MCF 10A (cell line): ENCODE data around the gene DGCR8. TPM values are rescaled to one million over a fixed set of nuclear protein-coding genes. Genes with fewer than 3 reads are reported as not detected.

Source experiments
- BruUV-seq: library from RNA; stranded (reverse); fragments of 400-500 nt; replicated peaks from 2 replicates; lab custom pipeline; 2021; lab: Mats Ljungman, UMichigan
- CTCF ChIA-PET: fragments of 300-600 bp; sonication (Branson Sonifier 250); formaldehyde crosslinking; extraction: SDS; loops from one replicate; lab custom pipeline; 2021; ENCODE audit warnings: antibody characterized with exemption, inconsistent platforms; lab: Yijun Ruan, JAX
- POLR2A ChIA-PET: fragments of 300-600, 350-650 bp; sonication (Branson Sonifier 250); formaldehyde crosslinking; extraction: SDS; loops from one replicate; lab custom pipeline; 2020; ENCODE audit warnings: antibody characterized with exemption, inconsistent platforms; lab: Yijun Ruan, JAX
- DNase-seq: peaks from one replicate; pipeline ENCODE4 v3.0.0-alpha.2; 2018; ENCODE audit not compliant: unreplicated experiment
- H3K27ac Mint-ChIP-seq: one replicate; pipeline ENCODE4 v1.8.0; 2022; ENCODE audit warnings: mild to moderate bottlenecking, low read depth, mixed read lengths; ENCODE audit not compliant: unreplicated experiment
- H3K27me3 Mint-ChIP-seq: one replicate; pipeline ENCODE4 v1.8.0; 2022; ENCODE audit warnings: mixed read lengths; ENCODE audit not compliant: insufficient read depth, unreplicated experiment
- H3K36me3 Mint-ChIP-seq: one replicate; pipeline ENCODE4 v1.8.0; 2022; ENCODE audit warnings: mild to moderate bottlenecking, moderate library complexity, mixed read lengths; ENCODE audit not compliant: insufficient read depth, unreplicated experiment
- H3K4me1 Mint-ChIP-seq: one replicate; pipeline ENCODE4 v1.8.0; 2022; ENCODE audit warnings: mixed read lengths; ENCODE audit not compliant: insufficient read depth, unreplicated experiment
- H3K4me3 Mint-ChIP-seq: one replicate; pipeline ENCODE4 v1.8.0; 2022; ENCODE audit warnings: mild to moderate bottlenecking, moderate library complexity, mixed read lengths; ENCODE audit not compliant: unreplicated experiment
- H3K9me3 Mint-ChIP-seq: one replicate; pipeline ENCODE4 v1.8.0; 2022; ENCODE audit warnings: mixed read lengths; ENCODE audit not compliant: unreplicated experiment
- CTCF ChIP-seq: fragments of 200-600 bp; IDR thresholded peaks from one replicate; pipeline ENCODE4 v1.8.0; 2022; ENCODE audit warnings: antibody characterized with exemption, mild to moderate bottlenecking; ENCODE audit not compliant: unreplicated experiment
- intact Hi-C: fragments of 100-400 bp; cut with micrococcal nuclease; formaldehyde crosslinking; loops from 2 replicates; pipeline ENCODE4 v1.14.1; 2022
- total RNA-seq: library from RNA; stranded (reverse); gene quantifications from 2 replicates; pipeline ENCODE4 v1.2.3, GENCODE V29; 2022

Gene DGCR8
- total RNA-seq, 1 experiment from 2014 or later, result 40.8 TPM

DNA sequence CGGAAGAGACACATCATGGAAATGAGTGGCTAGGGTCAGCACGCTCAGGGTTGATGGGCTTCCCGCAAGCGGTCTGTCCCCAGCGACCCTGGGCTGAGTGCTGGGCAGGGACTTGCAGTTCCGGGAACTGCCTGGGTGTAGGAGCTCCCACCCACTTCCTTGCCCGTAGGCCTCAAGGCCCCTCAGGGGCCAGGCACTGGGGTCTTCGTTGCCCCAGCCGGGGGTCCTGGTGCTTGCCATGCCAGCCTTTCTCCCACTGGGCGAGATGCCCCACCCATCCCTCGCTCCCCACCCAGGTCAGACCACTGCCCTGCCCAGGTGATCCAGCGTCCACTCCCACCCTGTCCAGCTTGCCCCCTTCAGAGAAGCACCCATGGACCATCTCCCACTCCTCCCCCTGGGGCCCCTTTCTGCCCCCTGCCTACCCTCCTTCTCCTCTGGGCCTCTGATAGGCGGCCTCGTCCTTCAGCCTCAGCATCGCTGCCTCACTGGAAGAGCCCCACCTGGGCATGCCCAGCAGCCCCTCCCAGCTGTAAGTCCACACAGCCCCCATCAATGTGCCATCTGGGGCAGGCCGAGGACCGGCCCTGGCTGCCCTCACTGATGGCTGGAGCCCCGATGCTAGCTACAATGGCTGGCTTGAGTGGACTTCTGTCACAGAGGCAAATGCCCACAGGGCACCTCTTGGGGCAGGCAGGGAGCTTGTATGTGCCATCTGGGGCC, 17.8 kb upstream of the DGCR8 start:
- Mint-ChIP-seq H3K4me3 (peak overlapping the region; percentile 40), H3K9me3 (no peaks in the 10 kb centered on the region), H3K36me3 (peaks cover 5% of the 10 kb centered on the region), H3K27ac (peak overlapping the region; percentile 57), H3K4me1 (peaks cover 18% of the 10 kb centered on the region), H3K27me3 (no peaks in the 10 kb centered on the region)
- no peak for TF ChIP-seq CTCF
- DNase-seq, result no peak
- intact Hi-C loops, result no loop called here
- POLR2A ChIA-PET, result interaction anchor here (0.7 to 1.2 kb wide), 10 partner anchors 8 to 196 kb away, joined by 3 to 8 read pairs (median 4); partner anchors contain the start of genes DGCR8 and TANGO2
- BruUV-seq, result no TSS peak
- CTCF ChIA-PET, result interaction anchor here (0.5 to 0.7 kb wide), 5 partner anchors 13 to 384 kb away, joined by 3 to 4 read pairs (median 3); no protein-coding TSS in a partner anchor

DNA sequence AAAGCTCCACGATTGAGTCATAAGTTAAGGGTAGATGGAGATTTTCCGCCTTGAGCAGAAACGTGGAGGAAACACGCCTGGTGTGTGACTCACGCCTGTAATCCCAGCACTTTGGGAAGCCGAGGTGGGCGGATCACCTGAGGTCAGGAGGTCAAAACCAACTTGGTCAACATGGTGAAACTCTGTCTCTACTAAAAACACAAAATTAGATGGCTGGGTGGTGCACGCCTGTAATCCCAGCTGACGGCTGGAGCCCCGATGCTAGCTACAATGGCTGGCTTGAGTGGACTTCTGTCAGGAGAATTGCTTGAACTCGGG, 17.3 kb upstream of the DGCR8 start:
- no peaks in the 10 kb centered on the region for H3K9me3 Mint-ChIP-seq
- no peaks in the 10 kb centered on the region for H3K27me3 Mint-ChIP-seq
- peaks cover 5% of the 10 kb centered on the region for H3K36me3 Mint-ChIP-seq
- peak overlapping the region; percentile 40 for H3K4me3 Mint-ChIP-seq
- peak; percentile 96 for DNase-seq
- no peak for TF ChIP-seq CTCF
- no TSS peak for BruUV-seq
- peaks cover 18% of the 10 kb centered on the region for H3K4me1 Mint-ChIP-seq
- intact Hi-C loops, result no loop called here
- ChIA-PET POLR2A (interaction anchor here (0.7 to 1.2 kb wide), 7 partner anchors 11 to 196 kb away, joined by 3 to 8 read pairs (median 3); partner anchors contain the start of gene DGCR8), CTCF (interaction anchor here (0.7 kb wide), 3 partner anchors 13 to 40 kb away, joined by 3 to 4 read pairs (median 3); no protein-coding TSS in a partner anchor)
- H3K27ac Mint-ChIP-seq, result peak overlapping the region; percentile 10

DNA sequence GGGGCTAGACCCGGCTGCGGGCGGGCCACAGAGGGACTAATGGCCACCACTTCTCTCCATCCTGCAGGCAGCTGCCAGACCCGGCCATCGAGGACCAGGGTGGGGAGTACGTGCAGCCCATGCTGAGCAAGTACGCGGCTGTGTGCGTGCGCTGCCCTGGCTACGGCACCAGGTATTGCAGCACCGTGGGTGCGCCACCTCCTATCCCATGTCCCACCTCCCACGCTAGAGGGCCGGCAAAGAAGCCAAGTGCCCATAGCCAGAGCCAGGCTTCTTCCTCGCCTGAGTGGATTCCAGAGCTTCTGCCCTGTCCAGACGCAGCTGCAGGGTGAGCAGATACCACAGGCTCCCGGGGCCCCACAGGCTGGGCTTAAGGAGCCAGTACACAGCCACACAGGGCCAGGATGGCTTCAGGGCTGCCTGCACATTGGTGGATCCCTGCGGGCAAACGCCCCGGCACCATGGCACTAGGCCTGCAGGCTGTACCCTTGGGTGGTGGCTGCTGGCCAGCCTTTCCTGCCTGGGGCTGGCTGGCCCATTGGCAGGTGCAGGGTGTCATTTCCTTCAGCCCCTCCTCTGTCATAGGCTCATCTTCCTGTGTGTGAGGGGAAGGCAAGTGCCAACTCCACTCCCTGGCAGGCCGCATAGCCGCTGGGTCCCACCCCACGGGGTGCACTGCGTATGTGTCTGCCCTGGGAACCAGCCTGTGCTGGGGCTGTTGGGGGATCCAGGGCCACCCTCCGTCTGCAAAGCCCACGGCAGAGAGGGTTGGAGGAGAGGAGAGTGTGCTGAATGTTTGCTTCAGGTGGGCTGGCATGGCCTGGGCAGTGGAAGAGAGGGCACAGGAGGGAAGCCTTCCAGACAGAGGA, 16.5 kb upstream of the DGCR8 start:
- no peak for DNase-seq
- Mint-ChIP-seq H3K4me3 (no peak overlapping the region), H3K4me1 (peaks cover 18% of the 10 kb centered on the region), H3K36me3 (no peaks in the 10 kb centered on the region), H3K27ac (peak overlapping the region; percentile 10), H3K27me3 (no peaks in the 10 kb centered on the region), H3K9me3 (no peaks in the 10 kb centered on the region)
- BruUV-seq, result no TSS peak
- TF ChIP-seq CTCF, result no peak
- ChIA-PET CTCF (no interaction called here), POLR2A (interaction anchor here (0.6 to 1.2 kb wide), 5 partner anchors 16 to 600 kb away, joined by 3 to 8 read pairs (median 3); partner anchors contain the start of gene DGCR8)
- intact Hi-C loops, result no loop called here

GRCh38 chr22:20064140-20064480, 15.9 kb upstream of the DGCR8 start:
- intact Hi-C loops, result no loop called here
- ChIA-PET CTCF (no interaction called here), POLR2A (no interaction called here)
- TF ChIP-seq CTCF, result no peak
- Mint-ChIP-seq H3K4me1 (peaks cover 18% of the 10 kb centered on the region), H3K36me3 (no peaks in the 10 kb centered on the region), H3K9me3 (no peaks in the 10 kb centered on the region), H3K27ac (no peak overlapping the region), H3K27me3 (no peaks in the 10 kb centered on the region), H3K4me3 (no peak overlapping the region)
- BruUV-seq, result no TSS peak
- DNase-seq, result no peak
